ENCODE measurements around the gene UBAC2.

DNA sequence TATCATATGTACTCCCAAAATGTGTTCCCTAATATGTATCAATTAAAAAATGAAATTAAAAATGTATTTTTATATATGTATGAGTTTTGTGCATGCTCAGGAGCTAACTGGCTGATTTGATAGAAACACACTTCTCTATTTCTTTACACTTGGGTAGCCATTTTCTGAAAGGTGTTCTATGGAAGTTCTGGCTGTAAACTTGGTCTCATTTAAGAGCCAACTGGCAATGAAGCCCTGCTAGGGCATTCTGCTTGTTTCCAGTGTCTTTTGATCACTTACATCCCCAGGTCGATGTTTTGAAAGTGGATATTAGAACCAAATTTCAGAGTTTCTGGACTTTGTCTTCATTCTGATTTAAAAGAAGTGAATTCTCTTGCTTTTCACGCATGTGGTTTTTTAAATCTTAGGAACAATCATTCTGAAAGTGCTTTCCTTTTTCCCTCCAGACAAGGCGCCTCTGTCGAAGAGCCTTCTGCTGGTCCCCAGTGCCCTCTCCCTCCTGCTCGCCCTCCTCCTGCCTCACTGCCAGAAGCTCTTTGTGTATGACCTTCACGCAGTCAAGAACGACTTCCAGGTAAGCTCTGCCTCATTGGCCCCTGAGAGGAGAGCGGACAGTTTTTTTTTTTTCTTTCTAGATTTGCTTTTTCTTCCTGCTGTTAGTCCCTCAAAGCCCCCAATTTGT lies 37.5 kb downstream of the UBAC2 start:
- TF ChIP-seq, protein P1, sequence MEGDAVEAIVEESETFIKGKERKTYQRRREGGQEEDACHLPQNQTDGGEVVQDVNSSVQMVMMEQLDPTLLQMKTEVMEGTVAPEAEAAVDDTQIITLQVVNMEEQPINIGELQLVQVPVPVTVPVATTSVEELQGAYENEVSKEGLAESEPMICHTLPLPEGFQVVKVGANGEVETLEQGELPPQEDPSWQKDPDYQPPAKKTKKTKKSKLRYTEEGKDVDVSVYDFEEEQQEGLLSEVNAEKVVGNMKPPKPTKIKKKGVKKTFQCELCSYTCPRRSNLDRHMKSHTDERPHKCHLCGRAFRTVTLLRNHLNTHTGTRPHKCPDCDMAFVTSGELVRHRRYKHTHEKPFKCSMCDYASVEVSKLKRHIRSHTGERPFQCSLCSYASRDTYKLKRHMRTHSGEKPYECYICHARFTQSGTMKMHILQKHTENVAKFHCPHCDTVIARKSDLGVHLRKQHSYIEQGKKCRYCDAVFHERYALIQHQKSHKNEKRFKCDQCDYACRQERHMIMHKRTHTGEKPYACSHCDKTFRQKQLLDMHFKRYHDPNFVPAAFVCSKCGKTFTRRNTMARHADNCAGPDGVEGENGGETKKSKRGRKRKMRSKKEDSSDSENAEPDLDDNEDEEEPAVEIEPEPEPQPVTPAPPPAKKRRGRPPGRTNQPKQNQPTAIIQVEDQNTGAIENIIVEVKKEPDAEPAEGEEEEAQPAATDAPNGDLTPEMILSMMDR (conservative IDR thresholded peaks at IDR 0.05; ENCODE audit: low read length) = no peak
- no peak for TF ChIP-seq EZH2phosphoT487 (IDR thresholded peaks at IDR 0.05; ENCODE audit: borderline replicate concordance, low read depth, low read length)

Measured in OCI-LY7 (cell line).